ENCODE data around the gene ZNF674.
"Not testable (repeated sequence)": the region's sequence is repeated elsewhere in the genome, so short reads cannot be mapped to it uniquely, and the experiment has no call there.

Gene ZNF674

DNA sequence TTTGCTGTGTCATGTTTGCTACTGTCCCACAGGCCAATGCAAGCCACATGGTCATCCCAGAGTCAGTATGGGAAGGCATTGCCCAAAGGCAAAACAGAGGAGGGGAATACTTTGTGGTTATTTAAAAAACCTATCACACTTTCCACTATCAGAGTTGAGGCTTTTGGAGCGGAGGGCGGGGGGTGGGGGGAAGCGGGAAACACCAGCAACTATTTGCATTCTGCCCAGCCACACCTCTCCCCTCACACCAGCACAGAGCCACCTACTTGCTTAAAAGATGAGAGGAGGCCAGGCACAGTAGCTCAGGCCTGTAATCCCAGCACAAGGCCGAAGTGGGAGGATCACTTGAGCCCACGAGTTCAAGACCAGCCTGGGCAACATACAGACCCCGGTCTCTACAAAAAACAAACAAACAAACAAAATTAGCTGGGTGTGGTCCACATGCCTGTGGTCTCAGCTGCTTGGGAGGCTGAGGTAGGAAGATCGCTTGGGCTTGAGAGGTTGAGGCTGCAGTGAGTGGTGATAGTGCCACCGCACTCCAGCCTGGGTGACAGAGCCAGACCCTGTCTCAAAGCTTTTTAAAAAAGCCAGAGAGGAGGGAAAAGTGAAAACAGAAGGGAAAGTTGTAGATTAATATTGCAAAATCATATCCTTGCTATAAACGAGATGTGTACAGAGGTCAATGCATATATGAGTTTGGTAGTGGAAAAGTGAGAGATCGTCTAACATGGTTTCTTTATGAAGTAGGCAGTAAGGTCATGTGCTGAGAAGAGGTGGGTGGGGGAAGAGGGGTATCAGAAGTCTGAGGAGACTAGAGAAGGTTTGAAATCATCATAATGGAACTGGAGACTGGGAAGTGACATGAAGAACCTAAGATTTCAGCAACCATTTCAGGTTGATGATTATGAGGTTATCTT, 26.5 kb upstream of the ZNF674 start:
- in situ Hi-C loops (cut with MboI; ENCODE audit: low sequenced_read_pairs): loop anchor here (25.0 kb wide), 1 partner anchor 216 kb away; no protein-coding TSS in a partner anchor

DNA sequence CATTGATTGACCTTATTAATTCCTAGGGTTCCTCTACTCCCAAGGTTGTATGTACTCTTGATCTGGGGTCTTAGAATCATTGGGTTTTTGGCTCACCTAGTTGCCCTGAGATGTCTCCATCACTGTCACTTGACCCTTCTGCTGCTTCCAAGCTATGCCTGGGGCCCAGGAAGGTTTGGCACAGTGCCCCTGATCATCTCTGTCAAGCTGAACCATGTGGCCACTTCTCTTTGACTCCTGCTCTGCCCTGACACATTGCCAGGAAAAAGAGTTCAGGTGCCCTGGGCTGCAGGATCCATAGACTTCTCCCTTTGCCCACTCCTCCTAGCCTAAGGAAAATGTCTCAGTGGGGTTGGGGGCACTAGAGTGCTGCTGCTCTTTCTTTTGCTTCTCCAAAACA, 24.4 kb upstream of the ZNF674 start:
- in situ Hi-C loops (cut with MboI; ENCODE audit: low sequenced_read_pairs): loop anchor here (25.0 kb wide), 1 partner anchor 218 kb away; no protein-coding TSS in a partner anchor

DNA sequence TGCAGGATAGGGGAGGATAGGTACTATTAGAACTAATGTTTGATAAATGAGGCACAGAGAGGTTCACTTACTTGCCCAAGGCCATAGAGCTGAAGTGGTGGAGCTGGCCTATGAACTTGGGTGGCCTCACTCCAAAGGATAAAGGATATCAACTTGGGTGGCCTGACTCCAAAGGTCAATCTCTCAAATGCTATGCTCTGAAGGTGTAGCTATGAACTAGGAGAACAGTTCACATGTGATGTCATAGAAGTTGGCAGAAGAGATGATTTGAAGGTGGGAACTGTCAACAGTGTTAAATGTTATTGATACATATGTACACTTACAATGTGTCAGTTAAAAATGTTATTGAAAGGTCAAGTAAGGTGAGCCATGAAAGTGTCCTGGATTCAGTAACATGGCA, 22.2 kb upstream of the ZNF674 start:
- in situ Hi-C loops (cut with MboI; ENCODE audit: low sequenced_read_pairs): loop anchor here (25.0 kb wide), 1 partner anchor 220 kb away; no protein-coding TSS in a partner anchor

DNA sequence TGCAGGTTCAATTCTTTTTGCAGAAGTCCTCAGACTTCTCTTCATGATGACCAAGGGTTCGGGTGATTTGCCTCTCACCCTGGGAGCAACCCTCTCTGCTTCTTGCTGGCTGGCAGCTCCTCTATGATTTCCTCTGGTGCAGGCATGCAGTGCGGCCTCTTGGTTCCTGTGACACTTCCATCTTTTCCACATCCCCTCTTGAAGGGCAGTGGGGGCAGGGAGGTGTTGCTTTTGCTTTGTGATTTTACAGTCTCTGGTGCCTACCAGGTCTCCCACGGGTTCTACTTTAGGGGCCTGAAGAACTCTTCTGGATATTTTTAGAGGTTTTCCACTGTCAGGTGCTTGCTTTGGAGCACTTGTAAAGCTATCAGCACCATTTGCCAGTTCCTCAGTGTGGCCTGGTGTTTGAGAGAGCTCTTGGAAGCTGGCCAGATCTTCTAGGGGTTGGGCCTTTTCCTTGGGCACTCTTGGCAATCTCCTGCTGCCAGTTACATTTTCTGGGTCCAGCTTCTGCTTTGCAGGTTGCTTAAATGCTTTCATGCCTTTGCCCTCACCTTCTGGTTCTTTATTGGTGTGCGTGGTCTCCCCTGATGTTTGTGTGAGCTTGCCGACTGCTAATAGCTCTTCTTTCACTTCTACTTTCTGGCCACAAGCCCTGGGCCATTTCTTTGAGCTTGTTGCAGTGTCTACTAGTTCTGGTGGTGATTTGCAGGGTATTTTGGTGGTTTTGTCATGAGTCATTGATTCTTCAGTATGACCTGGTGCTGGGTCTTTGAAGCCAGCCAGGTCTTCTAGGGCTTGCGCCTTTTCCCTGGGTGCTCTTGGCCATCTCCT, 16.8 kb upstream of the ZNF674 start:
- in situ Hi-C loops (cut with MboI; ENCODE audit: low sequenced_read_pairs): loop anchor here (25.0 kb wide), 1 partner anchor 225 kb away; no protein-coding TSS in a partner anchor

DNA sequence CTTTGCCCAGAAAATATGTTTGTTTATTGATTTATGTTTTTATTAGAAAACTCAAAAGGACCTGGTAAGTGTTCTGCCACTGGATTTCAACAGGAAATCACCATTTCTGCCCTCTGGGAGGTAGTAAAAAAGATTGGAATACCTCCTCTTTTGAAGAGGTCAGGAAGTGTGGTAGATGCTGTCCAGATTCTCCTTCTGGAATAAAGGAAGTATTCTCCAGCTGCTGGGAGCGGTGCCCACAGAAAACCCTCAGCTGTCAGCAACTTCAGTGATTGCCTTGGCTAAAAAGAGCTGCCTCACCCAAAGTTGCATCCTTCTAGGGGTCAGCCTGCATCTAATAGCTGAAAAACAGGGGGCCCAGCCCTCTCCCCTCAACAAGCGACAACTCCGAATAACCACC, 13.8 kb upstream of the ZNF674 start:
- in situ Hi-C loops (cut with MboI; ENCODE audit: low sequenced_read_pairs): loop anchor here (25.0 kb wide), 1 partner anchor 228 kb away; no protein-coding TSS in a partner anchor

DNA sequence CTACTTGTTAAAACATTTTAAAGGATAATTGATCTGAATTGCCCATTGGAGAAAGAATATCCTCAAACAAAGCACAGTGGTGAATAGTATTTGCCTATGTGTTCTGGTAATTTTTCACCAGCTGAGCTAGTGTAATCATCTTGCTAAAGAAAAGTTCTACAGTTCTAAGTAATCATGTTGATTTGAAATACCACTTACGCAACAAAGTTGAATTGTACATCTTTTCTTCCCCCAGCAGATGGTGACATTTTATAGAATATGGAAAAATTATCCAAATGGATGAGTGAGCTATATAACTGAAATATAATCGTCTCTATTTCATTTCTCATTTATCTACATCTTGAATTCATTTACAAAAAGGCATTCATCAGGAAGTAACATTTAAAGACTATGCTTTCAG, 9.7 kb upstream of the ZNF674 start:
- in situ Hi-C loops (cut with MboI; ENCODE audit: low sequenced_read_pairs): loop anchor here (25.0 kb wide), 1 partner anchor 232 kb away; no protein-coding TSS in a partner anchor

DNA sequence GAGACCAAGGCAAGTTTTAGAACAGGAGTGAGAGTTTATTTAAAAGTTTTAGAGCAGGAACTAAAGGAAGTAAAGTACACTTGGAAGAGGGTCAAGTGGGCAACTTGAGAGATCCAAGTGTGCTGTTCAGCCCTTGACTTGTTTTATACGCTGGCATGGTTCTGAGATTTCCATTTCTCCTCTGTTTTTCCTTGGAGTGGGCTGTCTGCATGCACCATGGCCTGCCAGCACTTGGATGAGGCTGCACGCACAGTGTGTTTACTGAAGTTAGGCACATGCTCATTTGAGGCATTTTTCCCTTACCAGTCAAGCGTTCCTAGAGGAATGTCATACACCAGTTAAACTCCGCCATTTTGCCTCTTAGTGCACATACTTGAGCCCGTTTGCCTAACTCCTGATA, 8.7 kb upstream of the ZNF674 start:
- in situ Hi-C loops (cut with MboI; ENCODE audit: low sequenced_read_pairs): loop anchor here (25.0 kb wide), 1 partner anchor 233 kb away; no protein-coding TSS in a partner anchor

DNA sequence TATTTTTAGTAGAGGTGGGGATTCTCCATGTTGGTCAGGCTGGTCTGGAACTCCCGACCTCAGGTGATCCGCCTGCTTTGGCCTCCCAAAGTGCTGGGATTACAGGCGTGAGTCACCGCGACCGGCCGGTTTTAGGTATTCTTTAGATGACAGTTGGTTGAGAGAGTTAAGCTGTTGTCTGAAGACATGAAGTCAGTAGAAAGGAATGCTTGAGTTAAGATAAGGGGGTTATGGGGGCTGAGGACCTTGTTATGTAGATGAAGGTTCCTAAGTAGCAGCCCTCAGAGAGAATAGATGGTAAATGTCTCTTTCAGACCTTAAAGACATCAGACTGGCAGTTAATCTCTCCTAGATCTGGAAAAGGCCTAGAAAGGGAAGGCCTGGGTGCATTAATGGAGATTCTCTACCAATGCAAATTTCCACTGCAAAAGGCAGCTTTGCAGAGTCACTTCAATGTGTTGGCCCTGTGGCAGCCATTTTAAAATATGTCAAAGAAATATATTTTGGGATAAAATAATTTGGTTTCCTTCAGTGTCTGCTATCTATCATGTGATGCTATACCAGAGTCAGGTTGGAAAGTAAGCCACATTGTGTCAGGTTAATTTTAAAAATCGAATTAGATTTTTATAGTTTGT, 6.4 kb upstream of the ZNF674 start:
- in situ Hi-C loops (cut with MboI; ENCODE audit: low sequenced_read_pairs): loop anchor here (25.0 kb wide), 1 partner anchor 236 kb away; no protein-coding TSS in a partner anchor

DNA sequence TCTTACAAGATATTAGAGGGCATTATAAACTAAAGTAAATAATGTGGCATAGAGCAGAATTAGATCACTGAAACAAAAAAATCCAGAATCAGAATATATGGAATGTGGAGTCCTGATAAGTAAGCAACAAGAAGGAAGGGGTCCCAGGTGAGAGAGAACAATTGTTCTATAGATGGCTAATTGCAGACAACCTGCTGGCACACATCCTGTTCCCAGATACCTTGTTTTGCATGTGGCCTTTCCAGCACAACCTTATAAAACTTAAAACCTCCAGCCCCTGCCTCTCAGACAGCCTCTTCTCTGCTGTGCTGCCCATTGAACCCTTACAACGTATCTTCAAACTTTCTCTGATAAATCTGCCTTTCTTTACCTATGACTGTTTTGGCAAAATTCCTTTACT, 4.7 kb upstream of the ZNF674 start:
- in situ Hi-C loops (cut with MboI; ENCODE audit: low sequenced_read_pairs): loop anchor here (25.0 kb wide), 1 partner anchor 237 kb away; no protein-coding TSS in a partner anchor

DNA sequence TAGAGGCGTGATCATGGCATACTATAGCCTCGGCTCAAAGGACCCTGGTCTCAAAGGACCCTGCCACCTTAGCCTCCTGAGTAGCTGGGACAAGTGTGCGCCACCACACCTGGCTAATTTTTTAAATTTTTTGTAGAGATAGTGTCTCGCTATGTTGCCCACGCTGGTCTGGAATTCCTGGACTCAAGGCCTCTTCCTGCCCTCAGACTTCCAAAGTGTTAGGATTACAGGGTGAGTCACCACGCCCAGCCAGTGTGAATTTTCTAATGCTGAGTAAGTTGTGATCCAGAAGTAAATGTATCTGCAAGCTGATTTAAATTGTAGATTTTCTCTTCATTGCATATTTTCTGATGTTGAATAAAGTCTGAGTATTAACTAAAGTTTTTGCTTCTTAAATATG, 2.6 kb upstream of the ZNF674 start:
- in situ Hi-C loops (cut with MboI; ENCODE audit: low sequenced_read_pairs): no loop called here

DNA sequence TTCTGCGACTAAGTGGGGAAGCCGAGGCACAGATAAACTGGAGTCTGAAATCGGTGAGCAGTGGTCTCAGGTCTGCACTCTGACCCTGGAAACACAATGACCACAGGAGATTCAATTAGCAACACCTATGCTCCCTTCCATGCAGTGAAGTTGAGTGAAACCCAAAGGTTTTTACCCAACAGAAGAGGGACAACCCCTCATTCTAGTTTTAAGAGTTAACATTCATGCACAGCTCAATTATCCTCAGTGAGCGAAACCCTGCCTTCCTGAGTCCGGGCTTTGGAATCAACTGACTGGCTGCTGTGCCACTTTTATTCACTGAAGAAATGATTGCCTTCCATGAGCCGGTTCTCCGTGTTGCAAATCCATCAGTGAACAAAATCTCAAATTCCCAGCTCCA, 694 bp downstream of the ZNF674 start:
- in situ Hi-C loops (cut with MboI; ENCODE audit: low sequenced_read_pairs): not testable (repeated sequence)

DNA sequence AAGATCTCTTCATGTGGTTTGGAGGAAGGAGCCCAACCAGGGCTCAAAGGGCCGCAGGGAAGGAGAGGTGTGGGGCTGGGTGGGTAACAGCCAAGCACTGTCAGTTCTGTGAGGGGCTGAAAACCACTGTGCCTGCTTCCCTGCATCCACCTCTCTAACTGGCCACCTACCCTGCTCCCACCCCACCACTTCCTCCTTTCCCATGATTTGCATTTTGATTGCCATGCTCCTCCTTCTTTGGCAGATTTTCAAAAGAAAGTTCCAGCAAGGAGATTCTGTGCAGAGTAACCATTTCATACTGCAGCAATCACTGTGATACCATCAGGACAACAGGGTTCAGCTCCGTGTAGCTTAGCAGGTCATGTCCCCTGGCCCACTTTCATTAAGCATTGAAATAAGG, 1.8 kb downstream of the ZNF674 start:
- in situ Hi-C loops (cut with MboI; ENCODE audit: low sequenced_read_pairs): no loop called here

DNA sequence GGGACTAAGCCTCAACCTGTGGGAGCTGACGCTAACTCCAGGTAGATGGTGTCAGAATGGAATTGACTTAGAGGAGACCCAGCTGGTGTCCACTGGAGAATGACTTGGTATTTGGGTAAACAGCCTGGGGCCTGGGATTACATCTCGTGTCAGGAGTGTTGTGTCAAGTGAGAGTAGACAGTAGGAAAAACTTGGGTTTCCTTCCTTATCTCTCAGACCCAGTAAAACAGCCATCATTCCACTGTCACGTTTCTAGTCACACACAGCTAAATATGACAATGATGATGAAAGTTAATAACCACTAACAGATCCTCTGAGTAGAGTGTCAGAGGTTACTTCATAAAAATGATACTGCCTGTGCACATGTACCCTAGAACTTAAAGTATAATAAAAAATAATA, 13.8 kb downstream of the ZNF674 start:
- in situ Hi-C loops (cut with MboI; ENCODE audit: low sequenced_read_pairs): no loop called here

DNA sequence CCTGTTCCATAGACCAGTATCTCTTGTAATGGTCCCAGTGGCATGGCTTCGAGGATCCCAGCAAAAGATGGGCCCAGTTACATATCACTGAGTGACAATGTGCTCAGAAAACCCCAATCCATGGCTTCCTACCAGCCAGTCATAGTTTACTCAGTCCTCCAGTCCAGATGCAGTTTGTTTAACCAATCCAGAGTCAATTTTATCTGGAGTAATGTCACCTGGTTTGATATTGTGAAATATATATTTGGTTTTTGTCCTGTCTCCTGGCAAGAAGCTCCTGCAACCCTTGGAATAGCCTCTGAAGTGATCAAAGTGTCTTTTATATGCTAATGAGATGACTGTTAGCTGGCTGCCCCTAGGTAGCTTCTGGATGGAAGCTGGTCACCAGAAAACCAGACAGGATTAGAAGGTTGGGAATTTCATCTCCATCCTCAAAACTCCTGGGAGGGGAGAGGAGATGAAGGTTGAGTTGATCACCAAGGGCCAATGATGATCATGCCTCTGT, 14.8 kb downstream of the ZNF674 start:
- in situ Hi-C loops (cut with MboI; ENCODE audit: low sequenced_read_pairs): not testable (repeated sequence)

DNA sequence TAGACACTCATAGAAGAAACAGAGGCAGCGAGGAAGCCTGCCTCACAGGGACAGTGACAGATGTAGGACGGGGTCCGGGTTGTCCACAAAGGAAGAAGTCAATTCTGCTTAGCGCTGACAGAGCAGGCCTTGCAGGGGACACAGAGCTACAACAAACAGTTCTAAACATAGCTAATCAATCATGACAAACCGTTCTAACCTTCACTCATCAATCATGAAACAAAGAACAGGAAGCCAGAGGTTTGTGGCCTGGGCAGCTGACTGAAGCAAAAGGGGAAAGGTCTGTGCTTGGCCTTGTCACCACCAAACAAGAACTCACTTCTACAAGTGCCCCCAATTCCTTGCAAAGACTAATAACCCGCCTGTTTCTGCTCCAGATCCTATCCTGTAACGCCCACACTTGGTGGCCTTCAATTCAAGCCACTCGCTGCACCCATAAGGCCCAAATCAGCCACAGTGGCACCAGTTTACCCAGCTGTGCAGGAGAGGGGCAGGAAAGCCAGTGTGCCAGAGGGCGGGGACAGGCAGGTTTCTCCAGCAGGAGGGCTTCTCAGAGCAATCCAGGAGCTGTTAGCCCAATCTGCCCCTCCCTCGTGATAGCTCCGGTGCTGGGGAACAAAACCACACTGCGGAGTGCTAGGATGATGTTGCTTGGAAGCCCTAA, 15.3 kb downstream of the ZNF674 start:
- in situ Hi-C loops (cut with MboI; ENCODE audit: low sequenced_read_pairs): not testable (repeated sequence)

DNA sequence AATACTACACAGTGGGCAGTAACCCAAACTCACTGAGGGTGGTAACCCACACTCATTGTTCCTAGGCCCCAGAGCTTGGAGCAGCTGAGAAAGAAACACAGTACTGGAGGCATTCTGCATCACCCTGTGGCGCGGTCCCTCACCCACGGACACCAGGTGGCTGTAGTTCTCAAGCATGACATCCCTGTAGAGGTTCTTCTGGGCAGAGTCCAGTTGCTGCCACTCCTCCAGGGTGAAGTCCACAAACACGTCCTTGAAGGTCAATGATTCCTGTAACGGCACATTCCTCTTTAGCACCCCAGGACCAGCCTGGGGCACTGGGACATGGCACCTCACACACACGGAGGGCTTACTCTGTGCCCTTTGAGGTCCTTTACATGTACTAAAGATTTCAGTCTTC, 16.6 kb downstream of the ZNF674 start:
- in situ Hi-C loops (cut with MboI; ENCODE audit: low sequenced_read_pairs): not testable (repeated sequence)

DNA sequence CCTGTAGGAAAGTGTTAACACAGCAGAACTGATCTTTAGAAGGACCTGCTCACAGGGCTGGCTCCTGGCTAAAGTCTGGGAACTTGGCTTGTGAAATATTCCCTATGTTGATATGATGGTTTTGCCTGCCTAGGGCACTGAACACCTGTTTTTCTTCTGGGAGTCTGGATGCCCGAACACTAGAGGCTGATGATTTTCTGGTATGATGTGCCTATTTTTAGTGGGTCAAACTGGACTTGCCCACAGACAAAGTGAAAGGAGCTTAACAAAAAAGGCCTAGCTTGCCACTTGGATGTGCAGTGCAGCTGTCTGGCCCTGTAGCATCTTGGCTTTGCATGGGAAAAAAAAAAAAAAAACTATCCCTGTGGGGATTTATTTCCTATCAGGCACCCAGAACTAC, 39.1 kb downstream of the ZNF674 start:
- in situ Hi-C loops (cut with MboI; ENCODE audit: low sequenced_read_pairs): no loop called here

DNA sequence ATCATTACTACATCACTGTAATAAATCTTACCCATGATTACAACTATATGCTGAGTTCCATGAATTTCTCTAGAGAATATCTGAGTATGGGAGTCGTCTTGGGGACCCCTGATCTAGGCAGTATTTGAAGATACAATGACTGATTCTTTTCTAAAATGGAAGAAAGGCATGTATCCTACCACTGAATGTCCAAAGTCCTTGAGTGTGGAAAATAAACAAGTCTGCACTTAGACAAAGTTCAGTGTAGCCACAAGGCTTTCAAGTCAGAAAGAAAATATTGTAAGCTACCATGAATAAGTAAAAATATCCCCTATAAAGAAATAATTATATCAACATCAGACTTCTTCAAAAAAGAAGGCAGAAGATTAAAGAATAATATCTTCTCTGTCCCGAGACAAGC, 42.4 kb downstream of the ZNF674 start:
- in situ Hi-C loops (cut with MboI; ENCODE audit: low sequenced_read_pairs): no loop called here

DNA sequence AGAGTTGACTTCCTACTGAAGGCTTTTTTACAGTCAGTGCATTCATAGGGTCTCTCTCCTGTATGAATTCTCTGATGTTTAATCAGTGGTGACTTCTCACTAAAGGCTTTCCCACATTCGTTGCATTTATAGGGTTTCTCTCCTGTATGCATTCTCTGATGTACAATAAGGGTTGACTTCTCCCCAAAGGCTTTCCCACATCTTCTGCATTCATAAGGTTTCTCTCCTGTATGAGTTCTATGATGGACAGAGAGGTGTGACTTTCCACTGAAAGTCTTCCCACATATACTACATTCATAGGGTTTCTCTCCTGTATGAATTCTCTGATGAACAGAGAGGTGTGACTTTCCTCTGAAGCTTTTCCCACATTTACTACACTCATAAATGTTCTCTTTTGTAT, 45.2 kb downstream of the ZNF674 start:
- in situ Hi-C loops (cut with MboI; ENCODE audit: low sequenced_read_pairs): no loop called here

DNA sequence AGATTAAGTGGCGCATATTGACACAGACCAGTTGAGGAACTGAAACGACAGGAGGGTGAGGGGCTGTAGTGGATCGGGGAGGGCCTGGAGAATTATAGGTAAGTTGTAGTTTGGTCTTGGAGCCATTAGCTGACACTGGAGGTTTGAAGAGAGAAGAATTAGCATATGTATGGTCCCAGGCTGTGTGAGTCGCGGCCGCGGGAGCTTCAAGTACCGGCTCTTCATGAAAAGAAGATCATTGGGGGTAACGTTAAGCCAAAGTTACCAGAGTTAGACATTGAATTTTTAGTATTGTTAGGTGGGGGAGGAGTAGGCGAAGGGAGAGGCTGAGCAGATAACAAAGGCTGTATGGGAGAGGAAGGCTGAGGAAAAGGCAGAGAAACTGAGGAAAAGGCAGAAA, 56.5 kb downstream of the ZNF674 start:
- in situ Hi-C loops (cut with MboI; ENCODE audit: low sequenced_read_pairs): no loop called here

All from HL-60/S4 treated with retinoic acid at 250 ng/mL for 4 days and 3 days (cell line).